ENCODE measurements around the gene FAM167B.

Gene FAM167B

DNA sequence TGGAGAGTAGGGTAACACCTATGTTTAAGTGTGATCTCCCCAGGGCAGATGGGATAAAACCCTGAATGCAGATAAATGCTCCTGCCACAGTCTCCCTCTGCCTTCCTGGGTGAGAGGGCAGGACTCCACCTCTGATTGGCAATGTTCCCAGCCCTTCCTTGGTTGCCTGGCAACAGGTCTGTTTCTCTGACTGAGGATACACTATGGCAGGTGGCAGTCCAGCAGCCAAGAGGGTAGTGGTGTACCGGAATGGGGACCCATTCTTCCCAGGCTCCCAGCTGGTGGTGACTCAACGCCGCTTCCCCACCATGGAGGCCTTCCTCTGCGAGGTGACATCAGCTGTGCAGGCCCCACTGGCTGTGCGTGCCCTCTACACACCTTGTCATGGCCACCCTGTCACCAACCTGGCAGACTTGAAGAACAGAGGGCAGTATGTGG, 38.1 kb upstream of the FAM167B start, which contains the start of gene DCDC2B:
TSS of gene DCDC2B (plus strand) at position 199 of the 438 bp plus-strand sequence. CDS start at position 204, 5 bp downstream.
- Histone ChIP-seq H3K4me3 (ENCODE audit: low read length) (no peak within 1 kb of the TSS), H3K4ac (ENCODE audit: low read depth, low read length) (no peak within 1 kb of the TSS), H3K79me1 (ENCODE audit: low read length) (no peaks in the 10 kb centered on the region), H3K9ac (ENCODE audit: low read length) (no peak within 1 kb of the TSS), H3K56ac (ENCODE audit: low read length) (no peak within 1 kb of the TSS), H2BK120ac (ENCODE audit: low read depth, low read length) (no peak within 1 kb of the TSS), H3K18ac (ENCODE audit: low read length) (no peak within 1 kb of the TSS), H3K4me1 (ENCODE audit: control insufficient read depth, low read depth, low read length) (peaks cover 3% of the 10 kb centered on the region), H3K79me2 (ENCODE audit: control insufficient read depth, insufficient read depth, low read length) (no peaks in the 10 kb centered on the region), H2BK5ac (ENCODE audit: low read length) (no peak within 1 kb of the TSS), H3K23ac (ENCODE audit: low read length) (no peak within 1 kb of the TSS), H3K27me3 (ENCODE audit: insufficient read depth, low read length, poor library complexity) (no peaks in the 10 kb centered on the region), H4K5ac (ENCODE audit: low read length) (no peak within 1 kb of the TSS), H2AK5ac (ENCODE audit: low read length) (no peak within 1 kb of the TSS), H3K36me3 (ENCODE audit: control insufficient read depth, insufficient read depth, low read length) (no peaks in the 10 kb centered on the region), H3K27ac (ENCODE audit: low read depth, low read length) (no peak within 1 kb of the TSS), H3K4me2 (ENCODE audit: low read length) (no peak within 1 kb of the TSS), H2BK15ac (replicated peaks; ENCODE audit: low read depth) (no peak within 1 kb of the TSS), H4K8ac (ENCODE audit: low read depth, low read length) (no peak within 1 kb of the TSS)
- WGBS (ENCODE audit: extremely low coverage, insufficient coverage, low lambda C conversion rate): no CpG with 5 or more reads among the region's 5 CpGs
- DNase-seq: peak; percentile 62

DNA sequence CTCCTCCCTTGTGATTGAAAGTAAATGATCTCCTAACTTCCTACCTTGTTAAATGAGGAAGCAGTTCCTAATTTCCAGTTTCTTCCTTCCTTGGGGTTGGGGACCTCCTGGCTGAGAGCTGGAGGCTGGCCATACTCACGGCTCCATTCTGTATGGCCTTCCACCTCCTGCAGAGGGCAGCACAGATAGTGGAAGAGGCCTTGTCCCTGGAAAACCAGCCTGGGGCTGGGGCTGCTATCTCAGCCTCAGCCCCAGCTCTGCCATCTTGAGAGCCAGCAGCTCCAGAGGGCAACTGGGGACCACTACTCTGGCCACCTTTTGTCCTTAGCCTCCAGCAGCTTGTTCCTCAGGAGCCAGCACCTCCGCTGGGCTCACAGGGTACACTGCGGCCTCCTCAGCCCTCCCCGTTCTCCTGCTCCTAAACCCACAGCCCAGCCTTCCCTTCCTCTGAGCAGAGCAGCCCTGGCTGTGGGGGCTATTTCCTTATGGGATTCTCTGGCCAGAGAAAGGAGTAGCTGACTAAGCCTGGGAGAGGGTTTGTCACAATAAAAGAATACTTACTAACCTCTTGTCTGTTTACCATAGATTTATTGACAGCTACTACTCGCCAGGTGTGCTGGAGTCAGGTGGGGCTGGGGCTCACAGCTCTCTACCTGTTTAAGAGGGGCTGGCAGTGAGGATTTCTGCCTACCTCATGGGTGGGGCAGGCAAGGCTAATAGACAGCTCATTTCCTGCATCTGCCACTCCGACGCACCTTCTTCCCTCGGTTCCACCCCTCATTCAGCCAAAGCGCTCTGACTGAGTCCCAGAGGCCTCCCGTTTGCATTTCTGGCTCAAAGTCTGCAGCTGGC, 31.2 kb upstream of the FAM167B start:
- H3K79me1 ChIP-seq (ENCODE audit: low read length): no peaks in the 10 kb centered on the region
- no peak overlapping the region for H3K56ac ChIP-seq (ENCODE audit: low read length)
- no peak overlapping the region for H3K23ac ChIP-seq (ENCODE audit: low read length)
- no peak overlapping the region for H2BK15ac ChIP-seq (replicated peaks; ENCODE audit: low read depth)
- H2BK120ac ChIP-seq (ENCODE audit: low read depth, low read length): no peak overlapping the region
- H3K36me3 ChIP-seq (ENCODE audit: control insufficient read depth, insufficient read depth, low read length): peaks cover 4% of the 10 kb centered on the region
- H4K5ac ChIP-seq (ENCODE audit: low read length): no peak overlapping the region
- H3K4ac ChIP-seq (ENCODE audit: low read depth, low read length): no peak overlapping the region
- H2AK5ac ChIP-seq (ENCODE audit: low read length): no peak overlapping the region
- H3K79me2 ChIP-seq (ENCODE audit: control insufficient read depth, insufficient read depth, low read length): no peaks in the 10 kb centered on the region
- H3K4me2 ChIP-seq (ENCODE audit: low read length): no peak overlapping the region
- H3K27ac ChIP-seq (ENCODE audit: low read depth, low read length): no peak overlapping the region
- H3K9ac ChIP-seq (ENCODE audit: low read length): no peak overlapping the region
- no peak overlapping the region for H3K18ac ChIP-seq (ENCODE audit: low read length)
- no peak overlapping the region for H4K8ac ChIP-seq (ENCODE audit: low read depth, low read length)
- no peaks in the 10 kb centered on the region for H3K27me3 ChIP-seq (ENCODE audit: insufficient read depth, low read length, poor library complexity)
- H2BK5ac ChIP-seq (ENCODE audit: low read length): no peak overlapping the region
- WGBS (ENCODE audit: extremely low coverage, insufficient coverage, low lambda C conversion rate): no CpG with 5 or more reads among the region's 10 CpGs
- DNase-seq: peak; percentile 87
- no peaks in the 10 kb centered on the region for H3K4me1 ChIP-seq (ENCODE audit: control insufficient read depth, low read depth, low read length)
- no peak overlapping the region for H3K4me3 ChIP-seq (ENCODE audit: low read length)

DNA sequence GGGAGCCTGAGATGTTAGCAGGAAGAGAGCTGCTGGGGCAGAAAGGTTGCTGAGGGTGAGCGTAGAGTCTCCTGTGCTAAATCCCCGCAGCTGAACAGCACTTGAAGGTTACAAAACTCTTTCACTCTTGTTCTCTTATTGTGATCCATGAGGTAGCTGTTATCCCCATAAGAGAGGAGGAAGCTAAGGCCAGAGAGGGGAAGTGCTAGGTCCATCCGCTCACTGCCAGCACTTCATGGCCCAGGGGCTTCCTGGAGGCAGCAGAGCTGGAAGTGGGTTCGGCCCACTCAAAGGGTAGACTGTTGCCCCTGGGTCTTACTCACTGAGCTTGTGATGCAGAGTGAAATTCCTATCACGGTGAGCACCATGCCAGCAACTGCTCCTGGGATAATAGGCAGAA, 30.5 kb upstream of the FAM167B start:
- peaks cover 4% of the 10 kb centered on the region for H3K79me1 ChIP-seq (ENCODE audit: low read length)
- H2BK5ac ChIP-seq (ENCODE audit: low read length): no peak overlapping the region
- no peak overlapping the region for H3K4me2 ChIP-seq (ENCODE audit: low read length)
- H3K27me3 ChIP-seq (ENCODE audit: insufficient read depth, low read length, poor library complexity): no peaks in the 10 kb centered on the region
- no peak overlapping the region for H2AK5ac ChIP-seq (ENCODE audit: low read length)
- H3K4me3 ChIP-seq (ENCODE audit: low read length): no peak overlapping the region
- no peak overlapping the region for H3K18ac ChIP-seq (ENCODE audit: low read length)
- no peak overlapping the region for H3K27ac ChIP-seq (ENCODE audit: low read depth, low read length)
- H2BK120ac ChIP-seq (ENCODE audit: low read depth, low read length): no peak overlapping the region
- H3K4ac ChIP-seq (ENCODE audit: low read depth, low read length): no peak overlapping the region
- H4K5ac ChIP-seq (ENCODE audit: low read length): no peak overlapping the region
- no peak overlapping the region for H3K9ac ChIP-seq (ENCODE audit: low read length)
- whole genome bisulfite sequencing (ENCODE audit: extremely low coverage, insufficient coverage, low lambda C conversion rate): no CpG with 5 or more reads among the region's 5 CpGs
- H3K36me3 ChIP-seq (ENCODE audit: control insufficient read depth, insufficient read depth, low read length): peaks cover 4% of the 10 kb centered on the region
- no peak overlapping the region for H3K23ac ChIP-seq (ENCODE audit: low read length)
- H3K79me2 ChIP-seq (ENCODE audit: control insufficient read depth, insufficient read depth, low read length): no peaks in the 10 kb centered on the region
- H4K8ac ChIP-seq (ENCODE audit: low read depth, low read length): no peak overlapping the region
- H2BK15ac ChIP-seq (replicated peaks; ENCODE audit: low read depth): no peak overlapping the region
- H3K4me1 ChIP-seq (ENCODE audit: control insufficient read depth, low read depth, low read length): peaks cover 5% of the 10 kb centered on the region
- DNase-seq: no peak
- H3K56ac ChIP-seq (ENCODE audit: low read length): no peak overlapping the region

DNA sequence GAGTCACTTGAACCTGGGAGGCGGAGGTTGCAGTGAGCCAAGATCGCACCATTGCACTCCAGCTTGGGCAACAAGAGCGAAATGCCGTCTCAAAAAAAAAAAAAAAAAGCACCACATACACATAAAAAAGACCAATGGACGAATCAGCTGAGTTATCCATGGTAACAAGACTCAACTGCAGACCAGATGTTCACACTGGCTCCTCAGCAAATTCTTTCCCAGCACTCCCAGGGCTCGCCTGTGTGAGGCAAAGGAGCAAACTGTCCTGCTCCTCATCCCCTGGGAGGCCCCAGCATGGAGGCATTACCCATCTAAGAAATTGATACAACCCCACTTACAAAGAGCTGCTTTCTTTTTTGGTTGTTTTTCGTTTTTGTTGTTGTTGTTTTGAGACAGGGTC, 28.0 kb upstream of the FAM167B start:
- no peak overlapping the region for H4K8ac ChIP-seq (ENCODE audit: low read depth, low read length)
- no peak overlapping the region for H3K56ac ChIP-seq (ENCODE audit: low read length)
- H3K4me2 ChIP-seq (ENCODE audit: low read length): no peak overlapping the region
- no peak overlapping the region for H2AK5ac ChIP-seq (ENCODE audit: low read length)
- H3K27me3 ChIP-seq (ENCODE audit: insufficient read depth, low read length, poor library complexity): no peaks in the 10 kb centered on the region
- H4K5ac ChIP-seq (ENCODE audit: low read length): no peak overlapping the region
- no peak overlapping the region for H2BK5ac ChIP-seq (ENCODE audit: low read length)
- DNase-seq: no peak
- H3K79me1 ChIP-seq (ENCODE audit: low read length): peaks cover 14% of the 10 kb centered on the region
- H3K79me2 ChIP-seq (ENCODE audit: control insufficient read depth, insufficient read depth, low read length): peaks cover 14% of the 10 kb centered on the region
- H3K23ac ChIP-seq (ENCODE audit: low read length): no peak overlapping the region
- peaks cover 5% of the 10 kb centered on the region for H3K4me1 ChIP-seq (ENCODE audit: control insufficient read depth, low read depth, low read length)
- H3K4me3 ChIP-seq (ENCODE audit: low read length): no peak overlapping the region
- H3K18ac ChIP-seq (ENCODE audit: low read length): no peak overlapping the region
- H3K9ac ChIP-seq (ENCODE audit: low read length): no peak overlapping the region
- no peak overlapping the region for H3K4ac ChIP-seq (ENCODE audit: low read depth, low read length)
- H2BK15ac ChIP-seq (replicated peaks; ENCODE audit: low read depth): no peak overlapping the region
- no peak overlapping the region for H2BK120ac ChIP-seq (ENCODE audit: low read depth, low read length)
- H3K27ac ChIP-seq (ENCODE audit: low read depth, low read length): no peak overlapping the region
- peaks cover 5% of the 10 kb centered on the region for H3K36me3 ChIP-seq (ENCODE audit: control insufficient read depth, insufficient read depth, low read length)
- WGBS (ENCODE audit: extremely low coverage, insufficient coverage, low lambda C conversion rate): no CpG with 5 or more reads among the region's 7 CpGs

DNA sequence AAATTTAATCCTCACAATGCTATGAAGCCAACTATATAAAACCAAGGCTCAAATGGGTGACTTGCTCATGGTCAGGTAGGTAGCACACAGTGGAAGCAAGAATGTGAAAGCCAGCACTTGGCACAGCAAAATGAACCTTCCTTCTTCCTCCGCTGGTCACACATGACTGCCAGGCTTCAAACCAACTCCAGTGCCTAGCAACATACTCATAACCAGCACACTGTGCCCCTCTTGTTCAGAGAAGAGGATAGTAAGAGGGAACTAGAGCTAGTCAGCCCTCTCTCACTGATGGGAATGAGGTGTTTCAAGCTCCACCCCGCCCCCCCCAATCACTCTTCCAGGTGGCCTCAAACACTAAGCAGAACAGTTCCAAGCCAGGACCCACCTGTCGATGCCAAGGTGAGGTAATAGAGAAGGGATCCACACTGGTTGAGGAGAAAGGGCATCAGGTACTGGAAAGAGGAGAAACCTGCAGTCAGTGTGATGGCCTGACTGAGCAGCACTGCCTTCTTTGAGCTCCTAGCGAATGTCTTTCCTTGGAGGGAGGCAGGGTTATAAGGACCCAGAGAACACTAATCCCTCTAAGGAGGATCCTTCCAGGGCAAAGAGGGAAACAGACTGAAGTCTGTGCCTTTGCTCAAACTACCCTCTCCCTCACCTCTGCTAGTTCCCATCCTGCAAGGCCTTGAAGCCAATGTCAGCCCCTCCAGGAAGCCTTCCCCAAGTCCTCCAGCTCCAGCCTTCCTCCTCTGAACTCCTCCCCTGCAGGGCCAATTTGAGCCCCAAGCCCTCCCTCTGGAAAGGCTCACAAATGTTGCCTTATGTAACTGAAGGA, 26.1 kb upstream of the FAM167B start:
- Histone ChIP-seq H3K79me1 (ENCODE audit: low read length) (peaks cover 17% of the 10 kb centered on the region), H4K8ac (ENCODE audit: low read depth, low read length) (no peak overlapping the region), H3K18ac (ENCODE audit: low read length) (no peak overlapping the region), H3K4me1 (ENCODE audit: control insufficient read depth, low read depth, low read length) (peaks cover 5% of the 10 kb centered on the region), H3K79me2 (ENCODE audit: control insufficient read depth, insufficient read depth, low read length) (peaks cover 16% of the 10 kb centered on the region), H2AK5ac (ENCODE audit: low read length) (peak overlapping the region; percentile 25), H3K23ac (ENCODE audit: low read length) (peak overlapping the region; percentile 17), H2BK15ac (replicated peaks; ENCODE audit: low read depth) (no peak overlapping the region), H3K27me3 (ENCODE audit: insufficient read depth, low read length, poor library complexity) (no peaks in the 10 kb centered on the region), H2BK5ac (ENCODE audit: low read length) (peak overlapping the region; percentile 11), H3K4ac (ENCODE audit: low read depth, low read length) (no peak overlapping the region), H3K56ac (ENCODE audit: low read length) (peak overlapping the region; percentile 94), H3K9ac (ENCODE audit: low read length) (peak overlapping the region; percentile 85), H3K4me3 (ENCODE audit: low read length) (peak overlapping the region; percentile 83), H3K4me2 (ENCODE audit: low read length) (peak overlapping the region; percentile 69), H2BK120ac (ENCODE audit: low read depth, low read length) (no peak overlapping the region), H3K27ac (ENCODE audit: low read depth, low read length) (no peak overlapping the region), H3K36me3 (ENCODE audit: control insufficient read depth, insufficient read depth, low read length) (peaks cover 8% of the 10 kb centered on the region), H4K5ac (ENCODE audit: low read length) (no peak overlapping the region)
- DNase-seq: no peak
- WGBS (ENCODE audit: extremely low coverage, insufficient coverage, low lambda C conversion rate): no CpG with 5 or more reads among the region's 4 CpGs

Data from mesendoderm (in vitro differentiated cells).